GM12892 (cell line): Measurements from ENCODE around the gene ABCC1.

ENCODE experiments used
- POLR2A ChIP-seq: IDR thresholded peaks from 2 replicates; pipeline ENCODE4 v1.6.1; 2011; ENCODE audit warnings: low read depth, low read length, control low read depth
- TAF1 ChIP-seq: IDR thresholded peaks from 2 replicates; pipeline ENCODE4 v1.6.1; 2011; ENCODE audit warnings: low read depth, mild to moderate bottlenecking, control low read depth, low read length, borderline replicate concordance

- TF ChIP-seq POLR2A (no peak), TAF1 (no peak)
These were observed 123.7 kb downstream of the ABCC1 start for GRCh38 chr16:16073001-16073545.
